GM18907 (cell line): ENCODE results near the gene XAB2.

Experiments used
- ATAC-seq: cut with Tn5 transposase; IDR thresholded peaks from one replicate; pipeline ENCODE4 v1.9.1; 2021; ENCODE audit warnings: mild to moderate bottlenecking, moderate library complexity; ENCODE audit not compliant: unreplicated experiment

XAB2 gene

GRCh38 chr19:7612282-7613274 lies 16.8 kb downstream of the XAB2 start:
- no peak for ATAC-seq

DNA sequence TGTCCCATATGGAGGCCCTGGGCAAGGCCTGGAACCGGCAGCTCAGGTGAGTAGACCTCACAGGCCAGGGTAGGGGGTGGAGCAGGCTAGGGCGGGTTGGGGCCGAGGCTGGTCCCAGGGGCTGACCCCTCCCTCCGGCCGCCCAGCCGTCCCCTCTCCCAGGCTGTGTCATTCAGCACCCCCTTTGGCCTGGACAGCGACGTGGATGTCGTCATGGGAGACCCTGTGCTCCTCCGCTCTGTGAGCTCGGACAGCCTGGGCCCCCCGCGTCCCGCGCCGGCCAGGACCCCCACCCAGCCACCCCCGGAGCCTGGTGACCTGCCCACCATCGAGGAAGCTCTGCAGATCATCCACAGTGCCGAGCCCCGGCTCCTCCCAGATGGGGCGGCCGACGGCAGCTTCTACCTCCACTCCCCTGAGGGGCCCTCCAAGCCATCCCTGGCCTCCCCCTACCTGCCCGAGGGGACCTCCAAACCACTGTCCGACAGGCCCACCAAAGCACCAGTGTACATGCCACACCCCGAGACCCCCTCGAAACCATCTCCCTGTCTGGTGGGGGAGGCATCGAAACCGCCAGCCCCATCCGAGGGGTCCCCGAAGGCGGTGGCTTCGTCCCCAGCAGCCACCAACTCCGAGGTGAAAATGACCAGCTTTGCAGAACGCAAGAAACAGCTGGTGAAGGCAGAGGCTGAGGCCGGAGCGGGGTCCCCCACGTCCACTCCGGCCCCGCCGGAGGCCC lies 17.6 kb downstream of the XAB2 start:
- no peak for ATAC-seq

DNA sequence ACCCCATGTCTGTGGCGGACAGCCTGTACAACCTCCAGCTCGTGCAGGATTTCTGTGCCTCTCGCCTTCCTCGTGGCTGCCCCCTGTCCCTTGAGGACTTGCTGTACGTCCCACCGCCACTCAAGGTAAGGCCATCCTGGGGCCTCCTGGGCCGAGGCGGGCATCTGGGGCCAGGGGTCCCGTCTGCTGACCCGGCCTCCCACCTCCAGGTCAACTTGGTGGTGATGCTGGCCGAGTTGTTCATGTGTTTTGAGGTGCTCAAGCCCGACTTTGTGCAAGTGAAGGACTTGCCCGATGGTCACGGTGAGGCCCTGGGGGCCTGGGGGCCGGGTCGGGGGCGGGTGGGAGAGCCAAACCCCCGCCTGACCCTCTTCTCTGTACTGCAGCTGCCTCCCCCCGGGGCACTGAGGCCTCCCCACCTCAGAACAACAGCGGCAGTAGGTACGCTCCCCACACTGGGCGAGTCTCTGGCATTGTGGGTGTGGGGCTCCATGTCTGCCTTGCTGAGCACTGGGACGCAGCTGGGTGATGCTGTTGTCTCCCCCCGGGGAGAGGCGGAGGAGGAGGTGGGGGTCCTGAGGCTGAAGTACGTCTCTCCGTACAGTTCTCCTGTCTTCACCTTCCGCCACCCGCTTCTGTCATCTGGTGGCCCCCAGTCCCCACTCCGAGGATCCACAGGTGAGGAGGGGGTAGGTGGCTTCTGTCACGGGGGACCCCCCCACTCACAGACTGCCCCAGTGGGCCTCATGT lies 18.7 kb downstream of the XAB2 start:
- ATAC-seq: no peak

DNA sequence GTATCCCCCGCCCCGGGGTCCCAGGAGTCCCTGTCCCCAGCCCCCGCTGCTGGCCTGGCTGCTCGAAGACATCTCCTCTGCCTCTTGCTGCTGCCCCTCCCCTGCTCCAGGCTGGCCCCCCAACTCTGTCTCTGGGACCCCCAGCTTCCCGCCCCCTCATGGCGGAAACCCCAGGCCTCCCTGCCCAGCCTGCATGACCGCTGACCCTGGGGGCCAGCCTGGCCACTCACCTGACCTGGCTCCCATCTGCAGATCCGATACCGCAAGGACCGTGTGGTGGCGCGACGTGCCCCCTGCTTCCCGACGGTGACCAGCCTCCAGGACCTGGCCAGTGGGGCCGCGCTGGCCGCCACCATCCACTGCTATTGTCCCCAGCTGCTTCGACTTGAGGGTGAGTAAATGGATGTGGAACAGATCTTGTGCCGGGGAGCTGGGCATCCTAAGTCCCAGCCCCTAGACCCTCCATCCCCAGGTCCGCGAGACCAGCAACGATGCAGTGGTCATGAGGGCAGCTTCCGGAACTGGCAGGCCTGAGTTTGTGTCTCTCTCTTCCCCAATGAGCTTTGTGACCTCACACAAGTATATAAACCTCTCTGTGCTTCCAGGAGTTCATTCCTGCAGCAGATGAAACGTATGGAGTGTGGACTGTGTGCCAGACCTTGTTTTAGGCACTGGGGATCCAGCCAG lies 21.3 kb downstream of the XAB2 start:
- no peak for ATAC-seq

DNA sequence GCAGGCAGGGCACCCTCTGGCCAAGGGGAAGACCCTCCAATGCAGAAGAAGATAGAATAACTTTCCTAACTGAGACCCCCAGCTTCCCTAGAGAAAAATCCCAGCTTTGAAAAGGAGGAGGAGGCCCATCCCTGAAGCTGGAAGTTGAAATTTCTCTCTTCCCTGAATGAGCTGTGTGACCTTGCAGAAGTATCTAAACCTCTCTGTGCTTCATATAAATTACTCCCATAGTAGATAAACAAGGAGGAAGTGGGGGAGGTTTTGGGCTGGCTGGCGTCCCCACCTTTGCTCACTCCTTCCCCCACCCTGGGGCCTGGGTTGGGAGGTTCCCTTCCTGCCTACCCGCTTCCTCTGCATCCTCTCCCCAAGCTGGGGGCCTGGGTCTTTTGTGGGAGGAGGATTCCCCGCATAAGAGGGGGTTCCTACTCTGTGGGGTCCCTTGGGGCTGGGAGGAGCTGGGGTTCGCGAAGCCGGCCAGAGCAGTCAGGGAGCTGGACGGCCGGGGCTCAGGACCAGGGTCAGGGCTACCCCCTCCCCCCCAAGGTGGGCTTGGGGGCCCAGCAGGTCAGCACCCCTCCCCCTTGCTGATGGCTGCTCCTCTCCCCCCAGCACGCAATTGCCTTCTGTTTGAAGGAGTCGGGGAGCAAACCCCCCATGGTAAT lies 22.0 kb downstream of the XAB2 start:
- no peak for ATAC-seq

- no peak for ATAC-seq
Observed at GRCh38 chr19:7606289-7606688, 23.1 kb downstream of the XAB2 start.

GRCh38 chr19:7605490-7606222 lies 23.7 kb downstream of the XAB2 start:
- no peak for ATAC-seq

DNA sequence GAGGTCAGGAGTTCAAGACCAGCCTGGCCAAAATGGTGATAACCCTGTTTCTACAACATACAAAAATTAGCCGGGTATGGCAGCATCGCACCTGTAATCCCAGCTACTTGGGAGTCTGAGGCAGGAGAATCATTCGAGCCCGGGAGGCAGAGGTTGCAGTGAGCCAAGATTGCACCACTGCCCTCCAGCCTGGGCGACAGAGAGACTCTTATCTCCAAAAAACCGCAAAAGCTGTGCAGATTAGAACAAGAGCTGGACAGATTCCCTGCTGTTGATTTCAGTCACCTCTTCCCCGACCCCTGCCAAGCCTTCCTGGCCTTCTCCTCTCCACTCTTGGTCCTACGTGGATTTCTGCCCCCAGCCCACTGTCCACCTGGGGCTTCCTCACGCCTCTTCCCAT lies 25.4 kb downstream of the XAB2 start:
- ATAC-seq: no peak

DNA sequence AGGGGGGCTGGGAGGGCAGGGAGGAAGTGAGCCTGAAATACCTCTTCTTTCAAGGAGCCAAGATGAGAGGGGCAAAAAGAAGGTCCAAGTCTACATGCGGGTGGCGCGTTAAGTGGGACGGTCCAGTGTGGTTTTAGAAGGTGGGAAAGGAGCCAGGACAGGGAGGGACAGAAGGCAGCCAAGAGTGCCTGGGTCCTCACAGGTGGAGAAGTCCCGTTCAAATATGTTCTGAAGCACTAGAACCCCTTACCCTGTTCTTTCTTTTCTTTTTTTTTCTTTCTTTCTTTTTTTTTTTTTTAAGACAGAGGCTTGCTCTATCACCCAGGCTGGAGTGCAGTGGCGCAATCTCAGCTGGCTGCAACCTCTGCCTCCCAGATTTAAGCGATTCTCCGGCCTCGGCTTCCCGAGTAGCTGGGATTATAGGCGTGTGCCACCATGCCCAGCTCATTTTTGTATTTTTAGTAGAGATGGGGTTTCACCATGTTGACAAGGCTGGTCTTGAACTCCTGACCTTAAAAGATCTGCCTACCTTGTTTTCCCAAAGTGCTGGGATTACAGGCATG lies 26.3 kb downstream of the XAB2 start:
- ATAC-seq: no peak

GRCh38 chr19:7602240-7602934 lies 27.0 kb downstream of the XAB2 start:
- ATAC-seq: no peak

- ATAC-seq: no peak
Observed at GRCh38 chr19:7600721-7601120, 28.6 kb downstream of the XAB2 start.

- ATAC-seq: no peak
Observed at GRCh38 chr19:7598180-7598579, 31.2 kb downstream of the XAB2 start.

DNA sequence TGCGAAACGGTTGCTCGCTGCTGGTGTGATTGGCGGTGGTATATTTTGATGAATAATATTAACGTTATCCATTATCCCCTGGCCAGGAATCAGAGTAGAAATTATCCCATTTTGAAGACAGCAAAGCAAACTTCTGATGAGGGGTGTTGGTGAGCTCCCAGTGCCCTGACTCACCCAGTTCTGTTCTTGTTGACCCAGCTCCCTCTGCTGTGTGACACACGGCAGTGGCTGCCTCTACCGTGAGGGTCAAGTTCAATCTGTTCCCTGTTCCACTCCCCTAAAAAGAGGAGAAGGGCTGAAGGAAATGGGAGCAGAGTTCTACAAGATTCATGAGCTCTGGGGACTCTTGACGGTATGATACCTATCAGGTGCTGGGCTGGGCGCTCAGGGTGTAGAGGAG lies 31.7 kb downstream of the XAB2 start:
- no peak for ATAC-seq

DNA sequence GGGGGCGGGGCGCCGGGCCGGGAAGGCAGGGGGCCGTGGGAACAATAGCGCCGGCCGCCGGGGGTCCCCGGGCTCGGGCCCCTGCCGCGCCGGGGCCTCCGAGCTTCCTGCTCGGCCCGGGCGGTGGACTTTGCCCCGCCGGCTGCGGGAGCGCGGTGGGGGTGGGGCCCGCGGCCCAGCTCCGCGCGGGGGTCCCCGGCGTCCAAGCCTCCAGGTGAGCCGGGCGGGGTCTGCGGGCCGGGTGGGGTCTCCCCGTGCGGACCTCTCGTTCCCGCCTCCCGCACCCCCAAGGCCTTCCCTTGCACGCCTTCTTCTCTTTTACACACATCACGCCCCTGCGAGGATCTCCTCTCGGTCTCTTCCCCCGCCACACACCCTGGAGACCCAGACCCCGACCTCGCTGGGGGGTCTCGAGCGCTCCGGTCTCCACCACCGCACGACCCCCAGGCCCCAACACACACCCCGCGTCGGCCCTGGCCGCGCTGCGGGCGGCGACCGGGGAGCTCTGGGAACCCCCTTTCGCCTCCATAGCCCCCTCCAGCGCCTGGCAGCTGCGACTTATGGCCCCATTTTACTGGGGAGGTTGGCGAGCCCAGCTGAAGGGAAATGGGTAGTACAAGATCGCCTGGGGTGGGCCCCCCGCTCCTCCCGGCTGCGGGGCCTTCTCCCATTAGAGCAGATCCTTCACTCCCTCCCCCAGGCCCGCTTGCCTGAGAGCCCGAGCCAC lies 33.0 kb downstream of the XAB2 start:
- ATAC-seq: peak; percentile 13

- ATAC-seq: peak; percentile 61
Observed at GRCh38 chr19:7595466-7596133, 33.7 kb downstream of the XAB2 start, which contains the start of gene CAMSAP3. TSS of gene CAMSAP3 (plus strand) at chr19:7595863. CDS start at chr19:7596003, 140 bp downstream.

GRCh38 chr19:7590256-7590655 lies 39.1 kb downstream of the XAB2 start:
- ATAC-seq: no peak

- ATAC-seq: no peak
Observed at GRCh38 chr19:7589822-7590221, 39.5 kb downstream of the XAB2 start.
